K562 (cell line): ENCODE results near the gene SUMO3. TPM values are rescaled to one million over a fixed set of nuclear protein-coding genes. Genes with fewer than 3 reads are reported as not detected.
A peak's percentile ranks its signal among the peaks of the same experiment; 100 is the strongest.

Experiments
- BRD9 ChIP-seq: fragments of 450-650 bp; IDR thresholded peaks from 2 replicates; pipeline ENCODE4 v1.6.1; 2018; ENCODE audit warnings: low read depth; ENCODE audit not compliant: partially characterized antibody
- CEBPG ChIP-seq, 3 experiments: fragments of 200-800 bp in 1 of 3; sonication (Bioruptor generic) in 1 of 3; sonication (generic) in 1 of 3; formaldehyde crosslinking in 1 of 3; IDR thresholded peaks in 2 of 3; conservative IDR thresholded peaks in 1 of 3; 2 replicates each; pipeline versions ENCODE4 v1.6.1 to v1.8.0; 2016 to 2022; ENCODE audit warnings: missing compliant biosample characterization in 2 of 3, missing genetic modification characterization in 2 of 3, mild to moderate bottlenecking in 1 of 3, missing genetic modification reagents in 1 of 3
- ELK3 ChIP-seq: fragments of 450-650 bp; formaldehyde crosslinking; IDR thresholded peaks from 2 replicates; pipeline ENCODE4 v1.4.0; 2020; ENCODE audit warnings: mild to moderate bottlenecking
- GATA2 ChIP-seq: sonication (generic); formaldehyde crosslinking; IDR thresholded peaks from 2 replicates; pipeline ENCODE4 v1.4.0; 2020; ENCODE audit warnings: mild to moderate bottlenecking, missing genetic modification reagents
- IRF9 ChIP-seq: fragments of 450-650 bp; IDR thresholded peaks from 2 replicates; pipeline ENCODE4 v1.6.1; 2016; ENCODE audit warnings: missing biosample characterization, missing genetic modification characterization
- MAFF ChIP-seq: IDR thresholded peaks from 2 replicates; pipeline ENCODE4 v1.6.1; 2012; ENCODE audit warnings: low read length, improper control_type of control experiment
- MCM5 ChIP-seq: fragments of 450-650 bp; IDR thresholded peaks from 2 replicates; pipeline ENCODE4 v1.6.1; 2016; ENCODE audit warnings: low read depth
- MIER1 ChIP-seq: fragments of 450-650 bp; IDR thresholded peaks from 2 replicates; pipeline ENCODE4 v1.6.1; 2016; ENCODE audit warnings: antibody characterized with exemption, mild to moderate bottlenecking, low read depth
- NCOR1 ChIP-seq: fragments of 450-650 bp; IDR thresholded peaks from 2 replicates; pipeline ENCODE4 v1.6.1; 2016; ENCODE audit warnings: mild to moderate bottlenecking, moderate library complexity
- NFIC ChIP-seq: fragments of 450-650 bp; IDR thresholded peaks from 2 replicates; pipeline ENCODE4 v1.6.1; 2017; ENCODE audit warnings: mild to moderate bottlenecking, inconsistent platforms
- PCBP1 ChIP-seq: fragments of 200-400 bp; formaldehyde crosslinking; IDR thresholded peaks from 2 replicates; pipeline ENCODE4 v1.6.1; 2018; ENCODE audit warnings: mild to moderate bottlenecking, low read depth, low read length; ENCODE audit not compliant: poor library complexity, severe bottlenecking
- RHOXF2B ChIP-seq: fragments of 250-450 bp; sonication (Bioruptor Pico); conservative IDR thresholded peaks from 2 replicates; pipeline ENCODE4 v1.5.1; 2021
- STAG1 ChIP-seq: sonication (generic); formaldehyde crosslinking; IDR thresholded peaks from 2 replicates; pipeline ENCODE4 v1.5.0; 2020; ENCODE audit warnings: missing genetic modification reagents, borderline replicate concordance
- TAF9B ChIP-seq: fragments of 450-650 bp; IDR thresholded peaks from 2 replicates; pipeline ENCODE4 v1.6.1; 2018; ENCODE audit warnings: mild to moderate bottlenecking; ENCODE audit not compliant: partially characterized antibody
- THRB ChIP-seq: fragments of 450-650 bp; formaldehyde crosslinking; conservative IDR thresholded peaks from 2 replicates; pipeline ENCODE4 v1.4.0; 2022; ENCODE audit warnings: mild to moderate bottlenecking, missing genetic modification characterization
- ZBTB5 ChIP-seq: fragments of 450-650 bp; IDR thresholded peaks from 2 replicates; pipeline ENCODE4 v1.6.1; 2017; ENCODE audit warnings: antibody characterized with exemption
- ZNF124 ChIP-seq: sonication (generic); formaldehyde crosslinking; IDR thresholded peaks from 2 replicates; pipeline ENCODE4 v1.8.1; 2022; ENCODE audit warnings: missing genetic modification reagents
- ZNF592 ChIP-seq: fragments of 450-650 bp; IDR thresholded peaks from 2 replicates; pipeline ENCODE4 v1.6.1; 2017; ENCODE audit warnings: antibody characterized with exemption, mild to moderate bottlenecking
- polyA plus RNA-seq, 8 experiments: library from polyadenylated mRNA; depleted of rRNA in 4 of 8; stranded (reverse) in 5 of 8; unstranded in 3 of 8; fragments of >200 nt; fragmentation: Nextera tagmentation in 2 of 8; fragmentation: Illumina TruSeq in 1 of 8; extraction: Ambion mirVana in 2 of 8; extraction: Trizol in 1 of 8; gene quantifications; 2 replicates each; pipeline versions ENCODE4 v1.2.1 to v1.2.3, GENCODE V29; 2011 to 2014; ENCODE audit warnings: inconsistent platforms in 1 of 8, missing spikeins in 1 of 8
- total RNA-seq, 7 experiments: library from RNA; depleted of rRNA in 6 of 7; stranded (reverse); fragments of >200 nt in 6 of 7; fragmentation: Illumina TruSeq in 2 of 7; extraction: Trizol in 2 of 7; gene quantifications; 2 replicates each; pipeline versions ENCODE4 v1.2.1 to v1.2.3, GENCODE V29; 2011 to 2021; ENCODE audit warnings: low replicate concordance in 1 of 7

Gene SUMO3
- total and polyA plus RNA-seq, 9 of the 15 experiments (the other 6 are each of a cell fraction or from before 2014, with no cell fraction given): 13.9 to 143 (median 113) TPM

GRCh38 chr21:44854664-44855446 is 37.0 kb upstream of the SUMO3 start (continued):
- no peak for TF ChIP-seq TAF9B
- peak; percentile 48; the same call in 1 of the 2 replicates for TF ChIP-seq THRB
- TF ChIP-seq MCM5: no peak
- TF ChIP-seq STAG1 (CRISPR knock-in tag): no peak
- TF ChIP-seq RHOXF2B (CRISPR knock-in tag): no peak
- no peak for TF ChIP-seq MAFF
- no peak for TF ChIP-seq ZBTB5
- TF ChIP-seq ZNF592: peak; percentile 97
- peak; percentile 99 for TF ChIP-seq NCOR1
- TF ChIP-seq CEBPG (CRISPR knock-in tag; IDR thresholded peaks at IDR 0.05): peak; percentile 78; the same call in 1 of the 2 replicates
- peak; percentile 55 to 71 for TF ChIP-seq CEBPG (tag; conservative IDR thresholded peaks at IDR 0.05 in 1 of 2, IDR thresholded peaks at IDR 0.05 in 1 of 2)
- no peak for TF ChIP-seq ELK3 (CRISPR knock-in tag)
- peak; percentile 85 for TF ChIP-seq MIER1
- peak; percentile 98 for TF ChIP-seq NFIC
- peak; percentile 100 for TF ChIP-seq GATA2 (CRISPR knock-in tag)
- peak; percentile 20; the same call in 1 of the 2 replicates for TF ChIP-seq IRF9 (tag)
- TF ChIP-seq BRD9: peak; percentile 61
- TF ChIP-seq PCBP1: no peak
- no peak for TF ChIP-seq ZNF124
